MCF 10A (cell line): ENCODE data around the gene RIMS1. TPM values are rescaled to one million over a fixed set of nuclear protein-coding genes. Genes with fewer than 3 reads are reported as not detected.

Source experiments
- BruUV-seq: library from RNA; stranded (reverse); fragments of 400-500 nt; replicated peaks from 2 replicates; lab custom pipeline; 2021; lab: Mats Ljungman, UMichigan
- CTCF ChIA-PET: fragments of 300-600 bp; sonication (Branson Sonifier 250); formaldehyde crosslinking; extraction: SDS; loops from one replicate; lab custom pipeline; 2021; ENCODE audit warnings: antibody characterized with exemption, inconsistent platforms; lab: Yijun Ruan, JAX
- POLR2A ChIA-PET: fragments of 300-600, 350-650 bp; sonication (Branson Sonifier 250); formaldehyde crosslinking; extraction: SDS; loops from one replicate; lab custom pipeline; 2020; ENCODE audit warnings: antibody characterized with exemption, inconsistent platforms; lab: Yijun Ruan, JAX
- DNase-seq: peaks from one replicate; pipeline ENCODE4 v3.0.0-alpha.2; 2018; ENCODE audit not compliant: unreplicated experiment
- H3K27ac Mint-ChIP-seq: one replicate; pipeline ENCODE4 v1.8.0; 2022; ENCODE audit warnings: mild to moderate bottlenecking, low read depth, mixed read lengths; ENCODE audit not compliant: unreplicated experiment
- H3K27me3 Mint-ChIP-seq: one replicate; pipeline ENCODE4 v1.8.0; 2022; ENCODE audit warnings: mixed read lengths; ENCODE audit not compliant: insufficient read depth, unreplicated experiment
- H3K36me3 Mint-ChIP-seq: one replicate; pipeline ENCODE4 v1.8.0; 2022; ENCODE audit warnings: mild to moderate bottlenecking, moderate library complexity, mixed read lengths; ENCODE audit not compliant: insufficient read depth, unreplicated experiment
- H3K4me1 Mint-ChIP-seq: one replicate; pipeline ENCODE4 v1.8.0; 2022; ENCODE audit warnings: mixed read lengths; ENCODE audit not compliant: insufficient read depth, unreplicated experiment
- H3K4me3 Mint-ChIP-seq: one replicate; pipeline ENCODE4 v1.8.0; 2022; ENCODE audit warnings: mild to moderate bottlenecking, moderate library complexity, mixed read lengths; ENCODE audit not compliant: unreplicated experiment
- H3K9me3 Mint-ChIP-seq: one replicate; pipeline ENCODE4 v1.8.0; 2022; ENCODE audit warnings: mixed read lengths; ENCODE audit not compliant: unreplicated experiment
- CTCF ChIP-seq: fragments of 200-600 bp; IDR thresholded peaks from one replicate; pipeline ENCODE4 v1.8.0; 2022; ENCODE audit warnings: antibody characterized with exemption, mild to moderate bottlenecking; ENCODE audit not compliant: unreplicated experiment
- intact Hi-C: fragments of 100-400 bp; cut with micrococcal nuclease; formaldehyde crosslinking; loops from 2 replicates; pipeline ENCODE4 v1.14.1; 2022
- total RNA-seq: library from RNA; stranded (reverse); gene quantifications from 2 replicates; pipeline ENCODE4 v1.2.3, GENCODE V29; 2022

RIMS1 gene
- total RNA-seq, 1 experiment from 2014 or later, result not detected

GRCh38 chr6:72040111-72040510 is 153.8 kb downstream of the RIMS1 start:
- TF ChIP-seq CTCF, result no peak
- no TSS peak for BruUV-seq
- H3K36me3 Mint-ChIP-seq, result no peaks in the 10 kb centered on the region
- H3K27ac Mint-ChIP-seq, result no peak overlapping the region
- no peak overlapping the region for H3K4me3 Mint-ChIP-seq
- H3K27me3 Mint-ChIP-seq, result peaks cover 69% of the 10 kb centered on the region
- ChIA-PET POLR2A (no interaction called here), CTCF (no interaction called here)
- DNase-seq, result no peak
- intact Hi-C loops, result no loop called here
- H3K4me1 Mint-ChIP-seq, result no peaks in the 10 kb centered on the region
- H3K9me3 Mint-ChIP-seq, result no peaks in the 10 kb centered on the region

GRCh38 chr6:72042088-72042487 is 155.7 kb downstream of the RIMS1 start:
- H3K27ac Mint-ChIP-seq, result no peak overlapping the region
- no peaks in the 10 kb centered on the region for H3K4me1 Mint-ChIP-seq
- no peak overlapping the region for H3K4me3 Mint-ChIP-seq
- H3K27me3 Mint-ChIP-seq, result peaks cover 77% of the 10 kb centered on the region
- H3K9me3 Mint-ChIP-seq, result no peaks in the 10 kb centered on the region
- no peaks in the 10 kb centered on the region for H3K36me3 Mint-ChIP-seq
- no TSS peak for BruUV-seq
- intact Hi-C loops, result no loop called here
- CTCF ChIA-PET, result no interaction called here
- POLR2A ChIA-PET, result no interaction called here
- no peak for DNase-seq
- no peak for TF ChIP-seq CTCF

- Mint-ChIP-seq H3K9me3 (no peaks in the 10 kb centered on the region), H3K27me3 (peaks cover 55% of the 10 kb centered on the region), H3K4me1 (no peaks in the 10 kb centered on the region), H3K4me3 (no peak overlapping the region), H3K27ac (no peak overlapping the region), H3K36me3 (no peaks in the 10 kb centered on the region)
- DNase-seq, result no peak
- ChIA-PET POLR2A (no interaction called here), CTCF (no interaction called here)
- BruUV-seq, result no TSS peak
- no peak for TF ChIP-seq CTCF
- intact Hi-C loops, result no loop called here
Observed at GRCh38 chr6:72048080-72048479, 161.7 kb downstream of the RIMS1 start.

GRCh38 chr6:72049376-72049775 is 163.0 kb downstream of the RIMS1 start:
- no peak for TF ChIP-seq CTCF
- CTCF ChIA-PET, result no interaction called here
- no peaks in the 10 kb centered on the region for H3K36me3 Mint-ChIP-seq
- H3K4me3 Mint-ChIP-seq, result no peak overlapping the region
- no TSS peak for BruUV-seq
- DNase-seq, result no peak
- intact Hi-C loops, result no loop called here
- no peak overlapping the region for H3K27ac Mint-ChIP-seq
- no peaks in the 10 kb centered on the region for H3K9me3 Mint-ChIP-seq
- peaks cover 44% of the 10 kb centered on the region for H3K27me3 Mint-ChIP-seq
- no peaks in the 10 kb centered on the region for H3K4me1 Mint-ChIP-seq
- POLR2A ChIA-PET, result no interaction called here
